Measurements from ENCODE around the gene PIK3AP1.

Gene PIK3AP1

DNA sequence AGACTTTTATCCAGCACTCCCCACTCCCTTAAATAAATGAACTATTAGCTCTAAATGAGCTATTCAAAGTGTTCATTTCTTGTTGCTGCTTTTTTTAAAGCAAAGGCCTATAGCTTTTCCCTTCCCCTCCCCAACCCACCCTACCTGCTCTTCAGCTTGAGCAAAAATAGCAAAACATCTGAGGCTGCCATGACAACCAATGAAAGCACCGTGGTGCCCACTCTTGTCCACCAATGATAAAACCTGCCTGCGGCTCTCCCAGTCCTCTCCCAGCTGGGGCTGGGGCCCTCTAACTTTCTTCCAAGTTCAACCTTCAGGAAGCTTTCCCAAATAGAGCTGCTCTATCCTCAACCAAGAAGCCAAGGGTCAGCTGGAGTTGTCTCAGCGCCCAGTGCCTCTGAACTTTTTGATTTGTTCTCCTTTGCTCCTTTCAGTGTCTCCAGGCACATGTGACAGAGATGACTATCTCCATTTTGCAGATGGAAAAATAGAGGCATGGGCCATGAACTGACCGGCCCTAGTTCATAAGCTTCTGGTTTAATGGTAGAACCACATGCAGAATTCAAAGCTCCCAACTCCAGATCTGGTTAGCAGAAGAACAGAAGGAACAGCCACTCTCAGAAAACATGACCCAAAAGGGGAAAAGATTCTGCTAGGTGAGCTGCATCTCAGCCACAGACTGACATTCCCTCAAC, 47.7 kb downstream of the PIK3AP1 start:
- Histone ChIP-seq H3F3A (ENCODE audit: low read depth) (no peaks in the 10 kb centered on the region; the same call in 1 of the 2 replicates), H3K9ac (ENCODE audit: low read depth, low read length, poor library complexity, severe bottlenecking) (no peak overlapping the region), H3K9me3 (ENCODE audit: insufficient read depth, low read depth, low read length) (no peaks in the 10 kb centered on the region), H3K4me2 (ENCODE audit: low read depth, low read length, poor library complexity, severe bottlenecking) (peak overlapping the region; percentile 63), H2AFZ (ENCODE audit: low read length) (no peak overlapping the region), H3K79me2 (ENCODE audit: insufficient read depth, low read length) (peaks cover 10% of the 10 kb centered on the region; the same call in 1 of the 2 replicates), H3K4me1 (ENCODE audit: insufficient read depth, low read length, poor library complexity, severe bottlenecking) (peaks cover 23% of the 10 kb centered on the region), H4K20me1 (ENCODE audit: insufficient read depth, low read length, poor library complexity, severe bottlenecking) (no peaks in the 10 kb centered on the region), H3K4me3 (ENCODE audit: low read length, poor library complexity, severe bottlenecking) (no peak overlapping the region), H3K27me3 (ENCODE audit: insufficient read depth, low read length, poor library complexity, severe bottlenecking) (no peaks in the 10 kb centered on the region), H3K9me2 (replicated peaks; ENCODE audit: low read depth, low read length) (no peaks in the 10 kb centered on the region), H3K36me3 (ENCODE audit: insufficient read depth, low read length) (no peaks in the 10 kb centered on the region; the same call in 1 of the 2 replicates)
- TF ChIP-seq EZH2phosphoT487 (IDR thresholded peaks at IDR 0.05; ENCODE audit: borderline replicate concordance): no peak
- TF ChIP-seq, protein P1, sequence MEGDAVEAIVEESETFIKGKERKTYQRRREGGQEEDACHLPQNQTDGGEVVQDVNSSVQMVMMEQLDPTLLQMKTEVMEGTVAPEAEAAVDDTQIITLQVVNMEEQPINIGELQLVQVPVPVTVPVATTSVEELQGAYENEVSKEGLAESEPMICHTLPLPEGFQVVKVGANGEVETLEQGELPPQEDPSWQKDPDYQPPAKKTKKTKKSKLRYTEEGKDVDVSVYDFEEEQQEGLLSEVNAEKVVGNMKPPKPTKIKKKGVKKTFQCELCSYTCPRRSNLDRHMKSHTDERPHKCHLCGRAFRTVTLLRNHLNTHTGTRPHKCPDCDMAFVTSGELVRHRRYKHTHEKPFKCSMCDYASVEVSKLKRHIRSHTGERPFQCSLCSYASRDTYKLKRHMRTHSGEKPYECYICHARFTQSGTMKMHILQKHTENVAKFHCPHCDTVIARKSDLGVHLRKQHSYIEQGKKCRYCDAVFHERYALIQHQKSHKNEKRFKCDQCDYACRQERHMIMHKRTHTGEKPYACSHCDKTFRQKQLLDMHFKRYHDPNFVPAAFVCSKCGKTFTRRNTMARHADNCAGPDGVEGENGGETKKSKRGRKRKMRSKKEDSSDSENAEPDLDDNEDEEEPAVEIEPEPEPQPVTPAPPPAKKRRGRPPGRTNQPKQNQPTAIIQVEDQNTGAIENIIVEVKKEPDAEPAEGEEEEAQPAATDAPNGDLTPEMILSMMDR (conservative IDR thresholded peaks at IDR 0.05; ENCODE audit: low read length): no peak

- Histone ChIP-seq H3K9ac (ENCODE audit: low read depth, low read length, poor library complexity, severe bottlenecking) (no peak overlapping the region), H2AFZ (ENCODE audit: low read length) (no peak overlapping the region), H3K79me2 (ENCODE audit: insufficient read depth, low read length) (peaks cover 20% of the 10 kb centered on the region; the same call in 1 of the 2 replicates), H3F3A (ENCODE audit: low read depth) (no peaks in the 10 kb centered on the region; the same call in 1 of the 2 replicates), H3K4me2 (ENCODE audit: low read depth, low read length, poor library complexity, severe bottlenecking) (no peak overlapping the region), H3K9me2 (replicated peaks; ENCODE audit: low read depth, low read length) (no peaks in the 10 kb centered on the region), H3K36me3 (ENCODE audit: insufficient read depth, low read length) (no peaks in the 10 kb centered on the region; the same call in 1 of the 2 replicates), H3K9me3 (ENCODE audit: insufficient read depth, low read depth, low read length) (no peaks in the 10 kb centered on the region), H3K4me1 (ENCODE audit: insufficient read depth, low read length, poor library complexity, severe bottlenecking) (peaks cover 23% of the 10 kb centered on the region), H3K27me3 (ENCODE audit: insufficient read depth, low read length, poor library complexity, severe bottlenecking) (no peaks in the 10 kb centered on the region), H4K20me1 (ENCODE audit: insufficient read depth, low read length, poor library complexity, severe bottlenecking) (peaks cover 4% of the 10 kb centered on the region), H3K4me3 (ENCODE audit: low read length, poor library complexity, severe bottlenecking) (no peak overlapping the region)
- TF ChIP-seq EZH2phosphoT487 (IDR thresholded peaks at IDR 0.05; ENCODE audit: borderline replicate concordance): no peak
- TF ChIP-seq, protein P1 (conservative IDR thresholded peaks at IDR 0.05; ENCODE audit: low read length): no peak
Observed at GRCh38 chr10:96671211-96671890, 49.0 kb downstream of the PIK3AP1 start.

DNA sequence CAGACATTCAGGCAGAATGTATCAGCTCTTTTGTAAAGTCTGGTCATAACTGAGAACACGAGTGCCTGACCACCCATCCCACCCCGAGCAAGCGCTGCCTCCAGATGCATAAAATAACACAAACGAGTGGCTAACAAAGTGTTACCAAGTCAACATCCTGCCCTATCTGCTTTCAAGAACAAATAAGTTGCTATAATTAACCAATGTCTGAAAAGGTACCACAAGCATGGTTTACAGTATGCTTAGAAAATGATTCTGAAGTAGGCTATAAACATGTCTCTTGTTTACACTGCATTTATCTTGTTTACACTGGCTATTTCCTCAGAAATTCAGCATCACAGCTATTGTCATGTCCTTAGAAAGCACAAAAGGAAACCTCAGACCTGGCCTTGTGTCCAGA, 49.5 kb downstream of the PIK3AP1 start:
- no peak for TF ChIP-seq EZH2phosphoT487 (IDR thresholded peaks at IDR 0.05; ENCODE audit: borderline replicate concordance)
- TF ChIP-seq, protein P1 (conservative IDR thresholded peaks at IDR 0.05; ENCODE audit: low read length): no peak
- H3K79me2 ChIP-seq (ENCODE audit: insufficient read depth, low read length): peaks cover 14% of the 10 kb centered on the region; the same call in 1 of the 2 replicates

More for the DNA sequence above, 49.5 kb downstream of the PIK3AP1 start:
- no peak overlapping the region for H3K9ac ChIP-seq (ENCODE audit: low read depth, low read length, poor library complexity, severe bottlenecking)
- no peak overlapping the region for H3K4me3 ChIP-seq (ENCODE audit: low read length, poor library complexity, severe bottlenecking)
- no peaks in the 10 kb centered on the region for H3K9me2 ChIP-seq (replicated peaks; ENCODE audit: low read depth, low read length)
- H3K36me3 ChIP-seq (ENCODE audit: insufficient read depth, low read length): no peaks in the 10 kb centered on the region; the same call in 1 of the 2 replicates
- H3F3A ChIP-seq (ENCODE audit: low read depth): no peaks in the 10 kb centered on the region; the same call in 1 of the 2 replicates
- peaks cover 4% of the 10 kb centered on the region for H4K20me1 ChIP-seq (ENCODE audit: insufficient read depth, low read length, poor library complexity, severe bottlenecking)
- H2AFZ ChIP-seq (ENCODE audit: low read length): no peak overlapping the region
- no peaks in the 10 kb centered on the region for H3K9me3 ChIP-seq (ENCODE audit: insufficient read depth, low read depth, low read length)
- H3K4me1 ChIP-seq (ENCODE audit: insufficient read depth, low read length, poor library complexity, severe bottlenecking): peaks cover 23% of the 10 kb centered on the region
- H3K27me3 ChIP-seq (ENCODE audit: insufficient read depth, low read length, poor library complexity, severe bottlenecking): no peaks in the 10 kb centered on the region
- H3K4me2 ChIP-seq (ENCODE audit: low read depth, low read length, poor library complexity, severe bottlenecking): no peak overlapping the region

Data from Loucy (cell line).